GM12878 (cell line): ENCODE measurements around the gene HADH.

Experiments
- CEBPB ChIP-seq, 2 experiments: fragments of 150-350 bp in 1 of 2; IDR thresholded peaks; 2 replicates each; pipeline ENCODE4 v1.6.1; 2012 to 2014; ENCODE audit warnings: low read depth in 2 of 2, low read length in 2 of 2, borderline replicate concordance in 1 of 2, inconsistent platforms in 1 of 2
- MXI1 ChIP-seq: fragments of 150-350 bp; IDR thresholded peaks from 2 replicates; pipeline ENCODE4 v1.6.1; 2011; ENCODE audit warnings: low read depth, mild to moderate bottlenecking, inconsistent platforms, low read length, improper control_type of control experiment
- POLR2AphosphoS5 ChIP-seq: IDR thresholded peaks from 2 replicates; pipeline ENCODE4 v1.6.1; 2011; ENCODE audit warnings: mild to moderate bottlenecking, low read length, inconsistent platforms
- RFX5 ChIP-seq: IDR thresholded peaks from 2 replicates; pipeline ENCODE4 v1.6.1; 2011; ENCODE audit warnings: low read depth, low read length, improper control_type of control experiment

GRCh38 chr4:108051343-108051742 lies 61.7 kb downstream of the HADH start:
- TF ChIP-seq MXI1 (no peak), POLR2AphosphoS5 (no peak), CEBPB (IDR thresholded peaks at IDR 0.05; ENCODE audit: borderline replicate concordance in 1 of 2, low read depth in 2 of 2, low read length in 2 of 2) (no peak), RFX5 (no peak)
